HEK293T (cell line): ENCODE measurements around the gene KCNK16.

Source experiments
- FOXA1 ChIP-seq: fragments of 450-650 bp; IDR thresholded peaks from 2 replicates; pipeline ENCODE4 v1.6.1; 2016; ENCODE audit warnings: mild to moderate bottlenecking
- SUZ12 ChIP-seq: fragments of 450-650 bp; IDR thresholded peaks from 2 replicates; pipeline ENCODE4 v1.6.1; 2016; ENCODE audit warnings: mild to moderate bottlenecking
- TARDBP ChIP-seq: fragments of 450-650 bp; IDR thresholded peaks from 2 replicates; pipeline ENCODE4 v1.6.1; 2016

- TF ChIP-seq FOXA1 = no peak
- no peak for TF ChIP-seq TARDBP
- no peak for TF ChIP-seq SUZ12
These were observed 20.5 kb downstream of the KCNK16 start for GRCh38 chr6:39302011-39302410.
